NOMO-1 (cell line): ENCODE results near the gene PTBP1.

Experiments used
- DNase-seq, 2 experiments: peaks; one replicate each; lab custom pipeline; 2025; ENCODE audit not compliant: unreplicated experiment in 2 of 2; lab: John Stamatoyannopoulos, UW

PTBP1 gene

GRCh38 chr19:796692-797527, at the start of gene PTBP1:
Gene PTBP1, plus strand, starts transcription at chr19:797452. Its CDS starts 46 bp downstream, at chr19:797498.
- DNase-seq, result peak; percentile 100

DNA sequence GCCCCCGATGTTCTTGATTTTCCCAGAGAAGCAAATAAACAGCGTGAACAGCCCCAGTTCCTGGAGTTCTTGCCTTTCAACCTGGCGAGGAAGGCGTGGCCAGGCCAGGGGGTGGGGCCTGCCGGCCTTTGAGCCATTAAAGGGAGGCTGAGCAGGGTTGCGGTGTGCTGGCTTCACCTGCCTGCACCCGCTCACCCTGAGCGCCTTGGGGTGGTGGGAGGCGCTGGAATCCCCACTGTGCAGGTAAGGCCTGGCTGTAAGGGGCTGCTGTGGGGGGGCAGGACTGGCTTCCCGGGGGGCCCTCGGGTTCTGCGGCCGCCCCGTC, 49.0 kb upstream of the PTBP1 start:
- DNase-seq, result no peak

- DNase-seq, result no peak
These were observed 47.4 kb upstream of the PTBP1 start for GRCh38 chr19:749811-750210.

DNA sequence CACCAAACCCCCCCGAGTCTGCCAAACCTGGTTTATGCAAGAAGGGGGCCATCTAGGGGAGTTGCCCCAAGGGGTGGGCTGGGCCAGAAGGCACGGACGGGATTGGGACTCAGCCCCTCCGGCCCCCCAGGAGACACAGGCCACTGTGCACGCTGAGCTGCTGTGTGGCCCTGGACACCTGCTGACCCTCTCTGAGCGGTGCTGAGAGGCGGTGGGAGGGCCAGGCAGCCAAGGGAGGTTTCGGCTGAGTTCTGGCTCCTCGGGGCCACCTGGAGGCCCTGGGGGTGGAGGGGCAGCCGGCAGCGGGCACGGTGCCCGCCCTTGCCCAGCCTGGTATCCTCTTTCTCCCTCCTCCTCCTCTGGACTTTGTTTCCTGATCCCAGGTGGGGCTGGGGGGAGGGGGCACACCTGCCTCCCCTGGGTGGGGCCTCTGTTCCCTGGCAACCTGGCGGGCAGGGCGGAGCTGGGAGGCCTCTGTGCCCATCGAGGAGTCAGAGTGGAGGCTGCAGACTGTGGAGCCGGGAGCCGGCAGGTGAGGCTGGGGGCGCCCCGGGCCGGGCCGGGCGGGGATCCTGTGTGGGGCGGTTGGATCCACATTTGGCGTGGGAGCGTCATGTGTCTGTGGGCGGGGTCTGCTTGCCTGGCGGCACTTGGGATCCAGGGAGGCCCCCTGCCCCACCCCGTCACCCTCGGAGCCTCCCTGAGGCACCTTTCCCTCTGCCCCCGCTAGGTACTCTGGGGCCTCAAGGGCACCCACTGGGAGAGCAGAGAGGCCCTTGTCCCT, 46.4 kb upstream of the PTBP1 start, which contains the start of gene MISP:
Gene MISP, plus strand, starts transcription at position 473 of the 784 bp plus-strand sequence. CDS start 5,835 bp downstream, outside the sequence.
- no peak for DNase-seq

DNA sequence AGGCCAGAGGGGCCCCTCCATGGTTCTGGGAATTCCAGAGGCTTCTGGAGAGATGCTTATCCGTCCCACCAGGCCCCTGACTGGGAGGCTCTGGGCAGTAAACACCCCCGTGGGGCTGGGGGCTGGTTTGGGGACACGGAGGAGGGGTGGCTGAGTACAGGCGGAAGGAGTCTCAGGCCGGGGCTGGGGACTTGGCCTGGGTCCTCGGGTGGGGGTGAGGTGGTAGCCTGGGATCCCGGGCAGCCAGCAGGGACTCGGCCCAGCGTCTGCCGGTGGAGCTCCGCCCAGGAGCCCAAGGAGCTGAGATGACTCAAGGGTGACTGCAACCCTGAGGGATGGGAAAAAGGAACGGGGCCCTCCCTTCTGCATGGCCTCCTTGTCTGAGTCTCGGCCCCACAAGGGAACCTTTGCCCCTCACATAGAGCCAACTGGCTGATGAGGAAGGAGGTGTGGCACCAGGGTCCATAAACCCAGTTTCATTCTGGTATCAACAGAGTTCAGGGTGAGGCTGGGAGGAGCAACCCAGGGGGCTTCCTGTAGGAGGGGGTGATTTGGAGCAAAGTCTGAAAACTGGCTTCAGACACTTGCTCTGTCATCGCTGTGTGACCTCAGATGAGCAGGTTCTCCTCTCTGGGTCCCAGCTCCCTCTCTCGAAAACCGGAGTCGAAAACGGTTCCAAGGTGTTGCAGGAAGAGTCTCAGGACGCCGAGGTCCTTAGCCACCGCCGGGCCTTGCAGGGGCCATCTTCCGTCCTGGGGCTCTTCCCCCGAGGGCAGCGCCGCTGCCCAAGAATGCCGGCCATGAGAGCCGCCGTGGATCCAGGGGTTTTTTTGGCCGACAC, 45.5 kb upstream of the PTBP1 start:
- DNase-seq, result peak; percentile 21 to 37

DNA sequence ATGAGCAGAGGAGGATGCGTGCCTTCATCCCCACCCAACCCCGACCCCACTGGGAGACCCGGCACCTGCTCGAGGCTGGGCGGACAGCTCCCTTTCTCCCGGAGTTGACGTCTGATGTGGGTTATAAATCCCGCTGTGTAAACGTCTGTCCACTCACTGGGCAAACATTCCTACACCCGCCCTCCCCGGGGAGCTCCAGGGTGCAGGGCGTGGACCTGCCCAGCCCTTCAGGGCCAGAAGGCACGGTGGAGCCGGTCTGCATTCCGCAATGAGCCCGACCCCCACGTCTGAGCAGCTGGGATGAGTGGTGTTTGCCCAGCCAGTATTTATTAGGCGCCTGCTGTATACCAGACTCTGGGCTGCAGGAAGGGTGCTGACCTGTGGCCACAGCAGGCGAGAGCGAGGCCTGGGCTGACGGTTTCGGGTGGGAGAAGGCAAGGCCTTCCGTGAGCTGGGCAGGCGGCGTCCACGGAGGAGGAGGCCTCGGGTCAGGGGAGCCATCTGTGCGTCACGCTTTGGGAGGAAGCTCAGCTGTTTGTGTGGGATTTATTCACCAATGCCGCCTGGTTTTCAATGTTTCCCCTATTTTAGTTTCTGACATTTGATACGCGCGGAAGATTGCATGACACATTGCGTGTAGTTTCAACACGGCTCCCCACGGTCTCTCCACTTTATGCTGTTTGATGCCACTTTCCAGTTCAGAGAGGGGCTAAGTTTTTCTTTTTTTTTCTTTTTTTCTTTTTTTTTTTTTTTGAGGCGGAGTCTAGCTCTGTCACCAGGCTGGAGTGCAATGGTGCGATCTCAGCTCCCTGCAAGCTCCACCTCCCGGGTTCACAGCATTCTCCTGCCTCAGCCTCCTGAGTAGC, 44.4 kb upstream of the PTBP1 start:
- peak; percentile 48 to 81 for DNase-seq

DNA sequence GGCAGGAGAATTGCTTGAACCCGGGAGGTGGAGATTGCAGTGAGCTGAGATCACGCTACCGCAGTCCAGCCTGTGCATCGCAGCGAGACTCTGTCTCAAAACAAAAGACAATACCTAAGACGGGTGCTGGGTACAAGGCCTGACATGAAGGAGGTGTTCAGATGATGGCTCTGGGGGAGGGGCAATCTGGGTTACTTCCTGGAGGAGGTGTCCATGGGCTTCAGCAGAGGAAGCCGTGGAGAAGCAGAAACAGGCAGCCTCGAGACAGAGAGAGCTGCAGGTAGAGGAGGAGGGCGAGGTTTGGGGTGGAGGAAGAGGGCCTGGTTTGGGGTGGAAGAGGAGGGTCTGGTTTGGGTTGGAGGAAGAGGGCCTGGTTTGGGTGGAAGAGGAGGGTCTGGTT, 42.7 kb upstream of the PTBP1 start:
- DNase-seq, result no peak

- no peak for DNase-seq
These were observed 42.2 kb upstream of the PTBP1 start for GRCh38 chr19:755063-755462.

DNA sequence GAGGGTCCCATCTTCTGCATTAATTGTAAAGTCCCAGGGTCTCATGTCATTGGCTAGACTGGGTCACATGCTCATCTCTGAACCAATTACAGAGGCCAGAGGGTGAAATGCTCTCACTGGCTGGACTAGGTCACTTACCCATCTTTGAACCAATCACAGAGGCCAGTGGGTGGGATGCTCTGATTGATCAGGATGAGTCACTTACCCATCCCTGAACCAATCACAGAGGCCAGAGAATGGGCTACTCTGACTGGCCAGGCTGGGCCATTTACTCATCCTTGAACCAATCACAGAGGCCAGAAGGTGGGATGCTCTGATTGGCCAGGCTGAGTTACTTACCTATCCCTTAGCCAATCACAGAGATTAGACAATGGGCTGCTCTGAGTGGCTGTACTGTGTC, 41.0 kb upstream of the PTBP1 start:
- no peak for DNase-seq

DNA sequence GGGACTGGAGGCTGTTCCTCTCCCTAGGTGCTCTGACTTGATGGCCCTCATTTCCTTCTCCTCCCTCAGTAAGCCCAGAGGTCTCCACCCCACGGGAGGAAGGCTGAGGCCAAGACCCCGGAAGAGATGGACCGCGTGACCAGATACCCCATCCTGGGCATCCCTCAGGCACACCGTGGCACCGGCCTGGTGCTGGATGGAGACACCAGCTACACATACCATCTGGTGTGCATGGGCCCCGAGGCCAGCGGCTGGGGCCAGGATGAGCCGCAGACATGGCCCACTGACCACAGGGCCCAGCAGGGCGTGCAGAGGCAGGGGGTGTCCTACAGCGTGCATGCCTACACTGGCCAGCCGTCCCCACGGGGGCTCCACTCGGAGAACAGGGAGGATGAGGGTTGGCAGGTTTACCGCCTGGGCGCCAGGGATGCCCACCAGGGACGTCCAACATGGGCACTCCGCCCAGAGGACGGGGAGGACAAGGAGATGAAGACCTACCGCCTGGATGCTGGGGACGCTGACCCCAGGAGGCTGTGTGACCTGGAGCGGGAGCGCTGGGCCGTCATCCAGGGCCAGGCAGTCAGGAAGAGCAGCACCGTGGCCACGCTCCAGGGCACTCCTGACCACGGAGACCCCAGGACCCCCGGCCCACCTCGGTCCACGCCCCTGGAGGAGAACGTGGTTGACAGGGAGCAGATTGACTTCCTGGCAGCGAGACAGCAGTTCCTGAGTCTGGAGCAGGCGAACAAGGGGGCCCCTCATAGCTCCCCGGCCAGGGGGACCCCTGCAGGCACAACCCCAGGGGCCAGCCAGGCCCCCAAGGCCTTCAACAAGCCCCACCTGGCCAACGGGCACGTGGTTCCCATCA, 40.2 kb upstream of the PTBP1 start:
- no peak for DNase-seq

DNA sequence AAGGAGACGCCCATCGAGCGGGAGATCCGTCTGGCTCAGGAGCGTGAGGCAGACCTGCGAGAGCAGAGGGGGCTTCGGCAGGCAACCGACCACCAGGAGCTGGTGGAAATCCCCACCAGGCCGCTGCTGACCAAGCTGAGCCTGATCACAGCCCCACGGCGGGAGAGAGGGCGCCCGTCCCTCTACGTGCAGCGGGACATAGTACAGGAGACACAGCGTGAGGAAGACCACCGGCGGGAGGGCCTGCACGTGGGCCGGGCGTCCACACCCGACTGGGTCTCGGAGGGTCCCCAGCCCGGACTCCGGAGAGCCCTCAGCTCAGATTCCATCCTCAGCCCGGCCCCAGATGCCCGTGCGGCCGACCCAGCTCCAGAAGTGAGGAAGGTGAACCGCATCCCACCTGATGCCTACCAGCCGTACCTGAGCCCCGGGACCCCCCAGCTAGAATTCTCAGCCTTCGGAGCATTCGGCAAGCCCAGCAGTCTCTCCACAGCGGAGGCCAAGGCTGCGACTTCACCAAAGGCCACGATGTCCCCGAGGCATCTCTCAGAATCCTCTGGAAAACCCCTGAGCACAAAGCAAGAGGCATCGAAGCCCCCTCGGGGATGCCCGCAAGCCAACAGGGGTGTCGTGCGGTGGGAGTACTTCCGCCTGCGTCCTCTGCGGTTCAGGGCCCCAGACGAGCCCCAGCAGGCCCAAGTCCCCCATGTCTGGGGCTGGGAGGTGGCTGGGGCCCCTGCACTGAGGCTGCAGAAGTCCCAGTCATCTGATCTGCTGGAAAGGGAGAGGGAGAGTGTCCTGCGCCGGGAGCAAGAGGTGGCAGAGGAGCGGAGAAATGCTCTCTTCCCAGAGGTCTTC, 39.2 kb upstream of the PTBP1 start:
- no peak for DNase-seq

- no peak for DNase-seq
These were observed 34.1 kb upstream of the PTBP1 start for GRCh38 chr19:763181-763580.

- DNase-seq, result no peak
These were observed 33.4 kb upstream of the PTBP1 start for GRCh38 chr19:763869-764268.

GRCh38 chr19:764301-764700, 33.0 kb upstream of the PTBP1 start:
- DNase-seq, result no peak

DNA sequence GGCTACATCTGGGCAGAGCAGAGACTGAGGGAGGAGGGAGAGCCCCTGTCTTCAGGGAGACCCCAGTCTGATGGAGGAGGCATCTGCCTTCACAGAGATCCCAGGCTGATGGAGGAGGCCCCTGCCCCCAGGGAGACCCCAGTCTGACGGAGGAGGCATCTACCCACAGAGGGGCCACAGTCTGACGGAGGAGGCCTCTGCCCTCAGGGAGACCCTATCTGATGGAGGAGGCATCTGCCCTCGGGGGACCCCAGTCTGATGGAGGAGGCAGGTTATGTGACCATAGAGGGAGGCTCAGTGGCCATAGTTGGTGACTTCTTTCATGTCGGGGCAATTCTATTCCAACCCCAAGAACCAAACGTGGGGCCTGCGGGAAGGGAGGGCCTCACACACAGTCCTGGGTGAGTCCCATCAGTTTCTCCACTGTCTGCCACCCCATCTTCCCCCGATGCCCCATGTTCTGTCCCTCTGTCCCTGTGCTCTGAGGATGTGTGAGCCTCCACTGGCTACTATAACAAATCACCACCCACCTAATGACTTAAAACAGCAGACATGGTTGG, 32.0 kb upstream of the PTBP1 start:
- no peak for DNase-seq

GRCh38 chr19:768424-768823, 28.8 kb upstream of the PTBP1 start:
- no peak for DNase-seq

DNA sequence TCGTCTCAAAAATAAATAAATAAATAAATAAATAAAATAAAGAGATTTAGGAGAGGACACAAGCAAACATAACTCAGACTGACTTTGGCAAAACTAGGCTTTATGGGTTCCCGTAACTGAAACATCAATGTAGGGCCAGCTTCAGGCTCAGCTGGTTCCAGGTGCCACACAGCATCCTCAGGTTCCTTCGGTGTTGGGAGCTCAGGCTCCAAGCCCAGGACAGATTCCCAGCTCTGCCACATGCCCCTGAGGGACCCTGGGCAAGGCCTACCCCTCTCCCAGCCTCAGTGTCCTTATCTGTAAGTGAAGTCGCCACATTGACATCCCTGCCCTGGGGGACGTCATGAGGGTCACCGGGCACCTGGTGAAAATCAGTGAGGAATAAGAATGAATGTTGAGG, 27.6 kb upstream of the PTBP1 start:
- DNase-seq, result no peak

DNA sequence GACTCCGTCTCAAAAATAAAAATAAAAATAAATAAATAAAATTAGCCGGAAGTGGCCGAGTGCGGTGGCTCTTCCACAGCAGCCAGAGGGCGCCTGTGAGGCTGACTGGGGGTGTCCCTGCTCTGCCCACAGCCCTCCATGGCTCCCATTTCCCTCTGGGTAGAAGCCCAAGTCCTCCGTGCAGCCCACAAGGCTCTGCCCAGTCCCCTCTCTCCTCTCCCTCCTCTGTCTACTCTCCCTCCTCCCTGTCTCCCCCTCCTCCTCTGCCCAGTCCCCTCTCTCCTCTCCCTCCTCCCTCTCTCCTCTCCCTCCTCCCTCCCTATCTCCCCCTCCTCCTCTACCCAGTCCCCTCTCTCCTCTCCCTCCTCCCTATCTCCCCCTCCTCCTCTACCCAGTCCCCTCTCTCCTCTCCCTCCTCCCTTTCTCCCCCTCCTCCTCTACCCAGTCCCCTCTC, 25.9 kb upstream of the PTBP1 start:
- peak; percentile 33 to 46 for DNase-seq
